Measurements from ENCODE around the gene CTDSPL. TPM values are rescaled to one million over a fixed set of nuclear protein-coding genes. Genes with fewer than 3 reads are reported as not detected.
"Not testable (repeated sequence)": the region's sequence is repeated elsewhere in the genome, so short reads cannot be mapped to it uniquely, and the experiment has no call there.

Gene CTDSPL
- polyA plus RNA-seq, 3 donors: 94.0 to 114 (median 104) TPM

- DNase-seq (ENCODE audit: extremely low read depth in 1 of 11, low read depth in 9 of 11, low spot score in 4 of 11): not testable (repeated sequence)
These were observed 171.9 kb downstream of the CTDSPL start for GRCh38 chr3:38033586-38033985.

Other genes with a start within 250 kb of the CTDSPL start
- gene VILL, start 128.9 kb downstream of the CTDSPL start, polyA plus RNA-seq (ENCODE audit: insufficient read length in 3 of 3): 10 to 100 TPM in 2 of 3 donors, 1 to 10 TPM in 1; 9.3 to 13.9 (median 12.2) TPM
- 10 to 100 TPM; 21.6 to 23.2 (median 21.9) TPM for gene PLCD1, start 167.8 kb downstream of the CTDSPL start, polyA plus RNA-seq (ENCODE audit: insufficient read length in 3 of 3)
- gene DLEC1, start 177.3 kb downstream of the CTDSPL start, polyA plus RNA-seq (ENCODE audit: insufficient read length in 3 of 3): 1 to 10 TPM in 1 of 3 donors, under 1 TPM in 2; 0.48 to 1.5 (median 0.82) TPM

Measured in renal cortex interstitium (tissue), 11 donors.